Measurements from ENCODE around the gene MAPK8. TPM values are rescaled to one million over a fixed set of nuclear protein-coding genes. Genes with fewer than 3 reads are reported as not detected.

MAPK8 gene
- total RNA-seq (10 to 100 TPM; 38.8 to 43.5 TPM), polyA plus RNA-seq (20.5 TPM)

DNA sequence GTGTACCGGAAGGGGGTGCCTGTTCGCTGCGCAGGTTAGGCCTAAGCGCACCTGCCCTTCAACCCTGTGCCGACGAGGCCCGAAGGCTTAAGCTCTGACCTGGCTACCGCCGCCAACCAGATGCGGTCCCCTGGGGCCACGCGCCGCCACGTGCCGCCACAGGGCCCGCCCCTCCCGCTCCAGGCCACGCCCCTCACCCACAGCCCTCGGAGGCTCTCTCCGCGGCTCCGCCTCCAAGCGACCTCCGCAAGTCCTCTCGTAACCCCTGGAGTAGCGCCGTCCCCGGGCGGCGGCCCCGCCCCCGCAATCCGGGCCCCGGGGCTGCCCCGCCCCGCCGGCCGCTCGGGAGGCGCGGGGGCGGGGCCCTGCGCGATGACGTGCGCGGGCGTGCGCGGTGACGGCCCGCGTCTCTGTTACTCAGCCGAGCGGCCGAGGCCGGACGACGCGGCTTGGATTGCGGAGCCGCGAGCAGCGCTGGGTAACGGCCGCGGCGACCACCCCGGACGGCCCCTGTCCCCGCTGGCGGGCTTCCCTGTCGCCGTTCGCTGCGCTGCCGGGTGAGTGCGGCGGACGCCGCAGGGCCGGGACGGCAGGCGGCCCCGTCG lies at the start of gene MAPK8:
Gene MAPK8 (plus strand): TSS at position 413 of the 605 bp plus-strand sequence. CDS start 94,984 bp downstream, outside the sequence.
- H3K27ac Mint-ChIP-seq: peak within 1 kb of the TSS; percentile 70 to 93 (median 90)
- Histone ChIP-seq H3K36me3 (ENCODE audit: insufficient read depth, low read length) (no peaks in the 10 kb centered on the region), H3K27me3 (ENCODE audit: insufficient read depth, low read length, poor library complexity, severe bottlenecking) (no peaks in the 10 kb centered on the region), H3K9me3 (ENCODE audit: low read length) (no peaks in the 10 kb centered on the region), H3K4me1 (ENCODE audit: insufficient read depth, low read length) (peaks cover 25% of the 10 kb centered on the region), H3K4me3 (ENCODE audit: low read length) (peak within 1 kb of the TSS; percentile 83), H3K27ac (ENCODE audit: low read depth, low read length) (peak within 1 kb of the TSS; percentile 64)
- peak within 1 kb of the TSS; percentile 77 to 91 (median 88) for H3K4me3 Mint-ChIP-seq
- no peaks in the 10 kb centered on the region for H3K27me3 Mint-ChIP-seq
- peak; percentile 91 to 95 (median 93) for DNase-seq
- ChIA-PET CTCF (no interaction called here), POLR2A (no interaction called here)
- H3K4me1 Mint-ChIP-seq: peaks cover 15 to 43% (median 31%) of the 10 kb centered on the region in 3 donors
- no peaks in the 10 kb centered on the region for H3K9me3 Mint-ChIP-seq
- H3K36me3 Mint-ChIP-seq: peaks cover 0 to 2% (median 0%) of the 10 kb centered on the region in 3 donors

DNA sequence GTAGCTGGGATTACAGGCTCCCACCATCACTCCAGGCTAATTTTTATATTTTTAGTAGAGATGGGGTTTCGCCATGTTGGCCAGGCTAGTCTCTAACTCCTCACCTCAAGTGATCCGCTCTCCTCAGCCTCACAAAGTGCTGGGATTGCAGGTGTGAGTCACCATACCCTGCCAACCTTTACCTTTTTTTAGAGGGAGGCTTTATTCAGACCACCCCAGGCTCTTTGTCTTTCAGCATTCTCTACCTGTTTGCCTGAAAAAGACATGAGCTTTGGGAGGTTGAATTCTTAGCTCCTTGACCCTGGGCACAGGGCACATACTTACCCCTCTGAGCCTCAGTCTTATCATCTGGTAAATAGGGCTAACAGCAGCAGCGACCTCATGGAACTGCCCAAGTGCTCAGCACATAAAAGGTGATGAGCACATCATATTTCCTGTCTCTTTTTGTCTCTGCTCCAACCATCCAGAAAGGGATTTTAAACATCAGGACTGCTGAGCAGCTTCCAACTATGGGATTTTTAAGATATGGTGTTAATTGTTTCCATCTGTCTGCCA lies 49.0 kb upstream of the MAPK8 start:
- Mint-ChIP-seq H3K36me3 (no peaks in the 10 kb centered on the region), H3K9me3 (peaks cover 0 to 5% (median 0%) of the 10 kb centered on the region in 5 donors), H3K27me3 (peaks cover 13 to 36% of the 10 kb centered on the region in 2 donors), H3K4me3 (no peak overlapping the region), H3K27ac (no peak overlapping the region), H3K4me1 (no peaks in the 10 kb centered on the region)
- Histone ChIP-seq H3K4me1 (ENCODE audit: insufficient read depth, low read length) (no peaks in the 10 kb centered on the region), H3K36me3 (ENCODE audit: insufficient read depth, low read length) (no peaks in the 10 kb centered on the region), H3K4me3 (ENCODE audit: low read length) (no peak overlapping the region), H3K9me3 (ENCODE audit: low read length) (no peaks in the 10 kb centered on the region), H3K27ac (ENCODE audit: low read depth, low read length) (no peak overlapping the region), H3K27me3 (ENCODE audit: insufficient read depth, low read length, poor library complexity, severe bottlenecking) (no peaks in the 10 kb centered on the region)
- no peak for DNase-seq
- ChIA-PET POLR2A (no interaction called here), CTCF (no interaction called here)

DNA sequence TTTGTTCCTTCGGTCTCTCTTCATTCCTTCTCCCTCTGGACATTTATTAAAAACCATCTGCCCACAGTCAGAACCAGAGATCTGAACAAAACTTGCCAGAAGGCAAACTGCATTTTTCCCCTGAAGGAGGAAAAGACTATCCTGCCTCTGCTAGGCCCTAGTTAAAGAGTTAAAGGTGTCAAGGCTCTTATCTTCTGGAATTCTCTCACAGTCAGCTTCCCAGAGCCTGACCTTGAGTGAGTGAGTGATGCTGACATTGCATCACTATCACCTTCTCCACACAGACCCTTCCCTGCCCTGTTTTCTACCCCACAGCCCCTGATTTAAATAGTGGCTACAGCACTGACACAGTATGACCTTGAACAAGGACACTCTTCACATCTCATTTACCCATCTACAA lies 48.4 kb upstream of the MAPK8 start:
- no peak overlapping the region for H3K27ac ChIP-seq (ENCODE audit: low read depth, low read length)
- no peak for DNase-seq
- H3K27me3 ChIP-seq (ENCODE audit: insufficient read depth, low read length, poor library complexity, severe bottlenecking): no peaks in the 10 kb centered on the region
- H3K4me1 ChIP-seq (ENCODE audit: insufficient read depth, low read length): no peaks in the 10 kb centered on the region
- peaks cover 0 to 5% (median 0%) of the 10 kb centered on the region in 5 donors for H3K9me3 Mint-ChIP-seq
- CTCF ChIA-PET: no interaction called here
- H3K4me3 Mint-ChIP-seq: no peak overlapping the region
- H3K27me3 Mint-ChIP-seq: peaks cover 13 to 36% of the 10 kb centered on the region in 2 donors
- no peaks in the 10 kb centered on the region for H3K4me1 Mint-ChIP-seq
- POLR2A ChIA-PET: no interaction called here
- H3K36me3 ChIP-seq (ENCODE audit: insufficient read depth, low read length): no peaks in the 10 kb centered on the region
- H3K9me3 ChIP-seq (ENCODE audit: low read length): no peaks in the 10 kb centered on the region
- H3K27ac Mint-ChIP-seq: no peak overlapping the region
- H3K4me3 ChIP-seq (ENCODE audit: low read length): no peak overlapping the region
- no peaks in the 10 kb centered on the region for H3K36me3 Mint-ChIP-seq

DNA sequence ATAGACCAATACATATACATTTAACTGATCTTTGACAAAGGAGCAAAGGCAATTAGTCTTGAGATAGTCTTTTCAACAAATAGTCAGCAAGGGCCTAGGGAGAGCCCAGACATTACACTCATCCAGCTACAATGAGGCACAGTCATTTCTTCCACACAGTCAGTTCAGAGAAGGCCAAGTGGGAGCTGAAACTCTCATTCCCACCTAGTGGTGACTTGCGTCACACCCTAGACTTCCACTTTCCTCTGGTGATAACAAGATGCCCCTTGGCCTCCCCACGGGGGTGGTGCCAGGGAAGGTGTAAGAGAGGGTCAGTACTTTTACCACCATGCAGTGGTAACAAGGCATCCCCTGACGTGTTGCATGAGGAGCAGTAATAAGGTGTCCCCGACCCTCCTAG lies 39.9 kb upstream of the MAPK8 start:
- DNase-seq: no peak
- peaks cover 0 to 1% (median 0%) of the 10 kb centered on the region in 5 donors for H3K9me3 Mint-ChIP-seq
- no peak overlapping the region for H3K27ac ChIP-seq (ENCODE audit: low read depth, low read length)
- H3K27ac Mint-ChIP-seq: no peak overlapping the region
- H3K36me3 Mint-ChIP-seq: no peaks in the 10 kb centered on the region
- H3K4me3 Mint-ChIP-seq: no peak overlapping the region
- H3K4me1 ChIP-seq (ENCODE audit: insufficient read depth, low read length): no peaks in the 10 kb centered on the region
- H3K27me3 ChIP-seq (ENCODE audit: insufficient read depth, low read length, poor library complexity, severe bottlenecking): no peaks in the 10 kb centered on the region
- ChIA-PET POLR2A (no interaction called here), CTCF (no interaction called here)
- no peaks in the 10 kb centered on the region for H3K9me3 ChIP-seq (ENCODE audit: low read length)
- peaks cover 10 to 18% of the 10 kb centered on the region in 2 donors for H3K27me3 Mint-ChIP-seq
- H3K36me3 ChIP-seq (ENCODE audit: insufficient read depth, low read length): no peaks in the 10 kb centered on the region
- no peak overlapping the region for H3K4me3 ChIP-seq (ENCODE audit: low read length)
- no peaks in the 10 kb centered on the region for H3K4me1 Mint-ChIP-seq

DNA sequence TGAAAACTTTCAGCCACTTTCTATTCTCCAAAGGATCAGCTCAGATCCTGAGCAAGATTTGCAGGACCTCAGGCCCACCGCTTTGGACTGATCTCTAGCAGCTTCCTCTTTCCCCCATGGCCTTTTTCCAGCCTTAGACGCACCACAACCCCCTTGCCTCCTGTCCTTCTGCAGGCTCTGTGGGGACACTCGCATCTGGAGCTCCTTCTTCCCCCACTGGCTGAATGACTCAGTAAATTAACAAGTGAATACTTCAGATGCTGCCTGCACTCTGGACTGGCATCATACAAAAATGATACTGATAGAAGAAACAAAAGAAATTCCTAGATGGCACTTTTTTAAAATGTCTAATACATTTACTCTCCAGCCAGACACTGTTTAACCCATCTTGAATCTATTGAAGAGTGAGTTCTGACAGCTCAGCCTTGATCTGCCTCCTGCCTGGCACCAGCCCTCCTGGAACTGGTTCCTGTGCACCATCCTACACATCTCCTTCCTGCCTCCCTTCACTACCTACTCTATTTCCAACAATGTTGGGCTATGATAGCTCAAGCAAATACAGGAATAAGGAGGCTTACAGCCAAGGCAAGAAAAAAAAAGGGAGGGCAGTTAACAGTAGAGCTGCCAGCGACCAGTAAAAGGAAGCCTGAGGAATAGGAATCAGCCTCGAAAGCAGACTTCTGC lies 35.3 kb upstream of the MAPK8 start:
- H3K9me3 Mint-ChIP-seq: peaks cover 0 to 1% (median 0%) of the 10 kb centered on the region in 5 donors
- Histone ChIP-seq H3K27me3 (ENCODE audit: insufficient read depth, low read length, poor library complexity, severe bottlenecking) (no peaks in the 10 kb centered on the region), H3K9me3 (ENCODE audit: low read length) (no peaks in the 10 kb centered on the region), H3K4me1 (ENCODE audit: insufficient read depth, low read length) (no peaks in the 10 kb centered on the region), H3K27ac (ENCODE audit: low read depth, low read length) (no peak overlapping the region), H3K36me3 (ENCODE audit: insufficient read depth, low read length) (no peaks in the 10 kb centered on the region), H3K4me3 (ENCODE audit: low read length) (no peak overlapping the region)
- DNase-seq: no peak
- POLR2A ChIA-PET: no interaction called here
- H3K4me1 Mint-ChIP-seq: no peaks in the 10 kb centered on the region
- CTCF ChIA-PET: no interaction called here
- H3K36me3 Mint-ChIP-seq: no peaks in the 10 kb centered on the region
- H3K4me3 Mint-ChIP-seq: no peak overlapping the region
- H3K27ac Mint-ChIP-seq: no peak overlapping the region
- peaks cover 12 to 22% of the 10 kb centered on the region in 2 donors for H3K27me3 Mint-ChIP-seq

DNA sequence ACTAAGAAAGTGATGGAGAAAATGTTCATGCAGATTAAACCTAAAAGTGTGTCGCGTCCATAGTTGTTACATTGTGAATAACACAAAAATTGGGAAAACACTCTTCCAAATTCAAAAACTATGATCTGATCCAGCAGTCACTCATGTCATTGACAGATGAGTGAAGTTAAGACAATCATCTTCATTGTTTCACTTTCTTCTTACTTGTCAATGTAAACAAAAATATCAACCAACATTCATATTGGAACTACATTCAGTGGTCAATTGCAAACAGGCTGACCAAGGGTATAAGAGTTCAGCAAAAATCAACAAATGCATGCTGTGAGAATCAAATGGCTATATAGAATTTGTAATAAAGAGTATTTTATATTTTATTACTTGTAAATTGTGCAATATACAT lies 33.8 kb upstream of the MAPK8 start:
- H3K27ac Mint-ChIP-seq: no peak overlapping the region
- CTCF ChIA-PET: no interaction called here
- H3K4me1 ChIP-seq (ENCODE audit: insufficient read depth, low read length): no peaks in the 10 kb centered on the region
- no peaks in the 10 kb centered on the region for H3K4me1 Mint-ChIP-seq
- peaks cover 0 to 1% (median 0%) of the 10 kb centered on the region in 5 donors for H3K9me3 Mint-ChIP-seq
- DNase-seq: no peak
- H3K27me3 ChIP-seq (ENCODE audit: insufficient read depth, low read length, poor library complexity, severe bottlenecking): no peaks in the 10 kb centered on the region
- no peaks in the 10 kb centered on the region for H3K36me3 ChIP-seq (ENCODE audit: insufficient read depth, low read length)
- H3K4me3 Mint-ChIP-seq: no peak overlapping the region
- peaks cover 8 to 19% of the 10 kb centered on the region in 2 donors for H3K27me3 Mint-ChIP-seq
- H3K9me3 ChIP-seq (ENCODE audit: low read length): no peaks in the 10 kb centered on the region
- H3K27ac ChIP-seq (ENCODE audit: low read depth, low read length): no peak overlapping the region
- H3K4me3 ChIP-seq (ENCODE audit: low read length): no peak overlapping the region
- no peaks in the 10 kb centered on the region for H3K36me3 Mint-ChIP-seq
- POLR2A ChIA-PET: no interaction called here

DNA sequence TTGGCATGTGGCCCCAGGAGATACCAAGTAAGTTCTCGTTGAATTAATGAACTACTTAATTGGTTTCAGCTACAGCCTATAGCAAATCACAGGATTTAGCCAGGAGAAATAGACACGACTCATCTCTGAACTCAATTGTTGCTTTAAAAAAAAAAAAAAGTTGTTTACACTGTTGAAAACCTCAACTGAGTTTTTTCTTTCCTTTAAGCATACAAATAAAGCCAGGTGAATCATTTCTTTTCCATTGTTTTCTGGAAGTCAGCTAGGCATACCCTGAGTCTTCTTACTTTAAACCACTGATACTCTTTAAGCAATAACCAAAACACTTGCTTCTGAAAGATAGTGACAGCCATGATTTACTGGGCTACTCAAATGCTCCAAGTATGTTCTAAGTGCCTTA lies 32.7 kb upstream of the MAPK8 start:
- Mint-ChIP-seq H3K27me3 (peaks cover 8 to 28% of the 10 kb centered on the region in 2 donors), H3K9me3 (peaks cover 0 to 4% (median 0%) of the 10 kb centered on the region in 5 donors), H3K4me1 (no peaks in the 10 kb centered on the region), H3K4me3 (no peak overlapping the region), H3K27ac (no peak overlapping the region), H3K36me3 (no peaks in the 10 kb centered on the region)
- ChIA-PET CTCF (no interaction called here), POLR2A (no interaction called here)
- H3K4me1 ChIP-seq (ENCODE audit: insufficient read depth, low read length): no peaks in the 10 kb centered on the region
- H3K4me3 ChIP-seq (ENCODE audit: low read length): no peak overlapping the region
- no peak overlapping the region for H3K27ac ChIP-seq (ENCODE audit: low read depth, low read length)
- no peaks in the 10 kb centered on the region for H3K27me3 ChIP-seq (ENCODE audit: insufficient read depth, low read length, poor library complexity, severe bottlenecking)
- DNase-seq: no peak
- H3K9me3 ChIP-seq (ENCODE audit: low read length): no peaks in the 10 kb centered on the region
- no peaks in the 10 kb centered on the region for H3K36me3 ChIP-seq (ENCODE audit: insufficient read depth, low read length)

DNA sequence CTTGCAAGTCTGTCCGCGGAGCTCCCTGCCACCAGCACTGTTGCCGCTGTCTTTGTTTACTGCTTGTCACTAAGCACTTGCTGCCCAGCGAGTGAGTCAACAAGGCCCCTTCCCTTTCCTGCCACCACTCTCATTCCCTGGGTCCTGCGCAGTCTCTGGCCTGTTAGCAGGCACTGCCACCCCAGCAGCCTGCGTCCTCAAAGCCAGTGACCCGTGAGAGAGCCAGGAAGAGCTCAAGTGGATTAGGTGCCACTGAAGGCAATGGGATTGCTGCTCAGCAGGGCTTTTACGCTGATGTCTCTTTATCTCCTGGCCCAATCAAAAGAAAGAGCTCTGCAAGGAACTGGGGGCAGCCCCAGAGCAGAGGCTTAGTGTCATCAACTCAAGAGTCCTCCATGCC lies 31.8 kb upstream of the MAPK8 start, which contains the start of gene FRMPD2:
Gene FRMPD2 (minus strand): TSS at position 61 of the 400 bp plus-strand sequence. CDS start 129 bp downstream, outside the sequence.
- Histone ChIP-seq H3K27ac (ENCODE audit: low read depth, low read length) (no peak within 1 kb of the TSS), H3K36me3 (ENCODE audit: insufficient read depth, low read length) (no peaks in the 10 kb centered on the region), H3K4me3 (ENCODE audit: low read length) (no peak within 1 kb of the TSS), H3K27me3 (ENCODE audit: insufficient read depth, low read length, poor library complexity, severe bottlenecking) (no peaks in the 10 kb centered on the region), H3K4me1 (ENCODE audit: insufficient read depth, low read length) (no peaks in the 10 kb centered on the region), H3K9me3 (ENCODE audit: low read length) (no peaks in the 10 kb centered on the region)
- Mint-ChIP-seq H3K27ac (no peak within 1 kb of the TSS), H3K4me3 (no peak within 1 kb of the TSS), H3K4me1 (no peaks in the 10 kb centered on the region), H3K27me3 (peaks cover 8 to 35% of the 10 kb centered on the region in 2 donors), H3K36me3 (no peaks in the 10 kb centered on the region), H3K9me3 (peaks cover 0 to 5% (median 0%) of the 10 kb centered on the region in 5 donors)
- DNase-seq: no peak
- CTCF ChIA-PET: interaction anchor here (1.5 kb wide), 1 partner anchor 13 kb away, joined by 3 read pairs; no protein-coding TSS in a partner anchor
- POLR2A ChIA-PET: no interaction called here
